PFSK-1 (cell line): ENCODE data around the gene DKKL1.

Experiments used
- SIN3A ChIP-seq: IDR thresholded peaks from 2 replicates; pipeline ENCODE4 v1.6.1; 2012; ENCODE audit warnings: mild to moderate bottlenecking, low read length, moderate library complexity, borderline replicate concordance; ENCODE audit not compliant: insufficient read depth
- TAF1 ChIP-seq: IDR thresholded peaks from 2 replicates; pipeline ENCODE4 v1.6.1; 2012; ENCODE audit warnings: low read length, control low read depth, borderline replicate concordance; ENCODE audit not compliant: insufficient read depth

DNA sequence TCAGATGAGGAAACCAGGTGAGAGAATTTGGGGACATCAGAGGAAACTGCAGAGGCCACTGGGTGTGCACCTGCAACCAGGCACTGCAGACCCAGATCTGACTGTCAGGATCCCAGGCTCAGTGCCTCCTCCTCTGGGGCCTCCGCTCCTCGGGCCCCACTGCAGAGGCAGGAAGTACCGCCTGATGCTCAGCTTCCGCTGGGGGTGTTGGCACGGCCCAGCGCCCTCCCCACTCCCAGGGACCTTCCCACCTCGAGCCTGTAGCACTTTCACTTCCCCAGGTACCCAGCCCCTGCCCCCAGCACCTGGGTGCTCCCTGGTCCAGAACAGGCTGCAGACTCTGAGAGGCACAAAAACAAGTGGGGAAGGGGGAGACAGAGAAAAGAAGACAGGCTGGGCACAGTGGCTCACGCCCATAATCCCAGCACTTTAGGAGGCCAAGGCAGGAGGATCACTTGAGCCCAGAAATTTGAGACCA is 29.8 kb upstream of the DKKL1 start:
- TF ChIP-seq TAF1 = no peak
- no peak for TF ChIP-seq SIN3A
